ENCODE results near the gene LSAMP. TPM values are rescaled to one million over a fixed set of nuclear protein-coding genes. Genes with fewer than 3 reads are reported as not detected.

The LSAMP gene
- total RNA-seq, 2 donors from 2014 or later, result 1.7 to 2.1 TPM

DNA sequence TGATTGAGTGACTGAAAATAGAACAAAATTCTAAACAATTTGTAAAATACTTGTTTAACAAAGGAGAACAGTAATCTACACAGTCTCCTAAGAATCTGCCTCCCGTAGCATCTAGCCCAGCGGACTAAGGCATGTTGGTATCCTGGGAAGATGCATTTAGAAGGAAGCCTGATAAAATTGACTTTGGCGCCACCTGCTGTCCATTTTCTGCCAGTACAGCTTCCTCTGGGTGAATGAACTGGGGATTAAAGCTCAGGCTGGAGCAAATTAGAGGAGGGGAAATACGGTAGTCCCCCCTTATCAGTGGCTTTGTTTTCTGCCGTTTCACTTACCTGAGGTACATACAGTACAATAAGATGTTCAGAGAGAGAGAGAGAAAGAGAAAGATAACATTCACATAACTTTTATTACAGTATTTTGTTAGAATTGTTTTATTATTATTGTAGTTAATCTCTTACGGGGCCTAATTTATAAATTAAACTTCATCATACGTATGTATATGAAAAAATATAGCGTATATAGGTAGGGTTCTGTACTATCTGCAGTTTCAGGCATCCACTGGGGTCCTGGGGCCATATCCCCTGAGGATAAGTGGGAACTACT, 630.4 kb downstream of the LSAMP start:
- peak; percentile 86 for DNase-seq (ENCODE audit: low spot score)
- Histone ChIP-seq H3K27ac (no peak overlapping the region), H3K36me3 (no peaks in the 10 kb centered on the region), H3K4me1 (no peaks in the 10 kb centered on the region), H3K27me3 (no peaks in the 10 kb centered on the region), H3K4me3 (no peak overlapping the region), H3K9me3 (no peaks in the 10 kb centered on the region)
- TF ChIP-seq, protein P1, sequence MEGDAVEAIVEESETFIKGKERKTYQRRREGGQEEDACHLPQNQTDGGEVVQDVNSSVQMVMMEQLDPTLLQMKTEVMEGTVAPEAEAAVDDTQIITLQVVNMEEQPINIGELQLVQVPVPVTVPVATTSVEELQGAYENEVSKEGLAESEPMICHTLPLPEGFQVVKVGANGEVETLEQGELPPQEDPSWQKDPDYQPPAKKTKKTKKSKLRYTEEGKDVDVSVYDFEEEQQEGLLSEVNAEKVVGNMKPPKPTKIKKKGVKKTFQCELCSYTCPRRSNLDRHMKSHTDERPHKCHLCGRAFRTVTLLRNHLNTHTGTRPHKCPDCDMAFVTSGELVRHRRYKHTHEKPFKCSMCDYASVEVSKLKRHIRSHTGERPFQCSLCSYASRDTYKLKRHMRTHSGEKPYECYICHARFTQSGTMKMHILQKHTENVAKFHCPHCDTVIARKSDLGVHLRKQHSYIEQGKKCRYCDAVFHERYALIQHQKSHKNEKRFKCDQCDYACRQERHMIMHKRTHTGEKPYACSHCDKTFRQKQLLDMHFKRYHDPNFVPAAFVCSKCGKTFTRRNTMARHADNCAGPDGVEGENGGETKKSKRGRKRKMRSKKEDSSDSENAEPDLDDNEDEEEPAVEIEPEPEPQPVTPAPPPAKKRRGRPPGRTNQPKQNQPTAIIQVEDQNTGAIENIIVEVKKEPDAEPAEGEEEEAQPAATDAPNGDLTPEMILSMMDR (IDR thresholded peaks at IDR 0.05), result peak; percentile 86 to 94

- TF ChIP-seq, protein P1 (IDR thresholded peaks at IDR 0.05), result no peak
- Histone ChIP-seq H3K4me1 (no peaks in the 10 kb centered on the region), H3K4me3 (no peak overlapping the region), H3K9me3 (no peaks in the 10 kb centered on the region), H3K27ac (no peak overlapping the region), H3K27me3 (no peaks in the 10 kb centered on the region), H3K36me3 (no peaks in the 10 kb centered on the region)
- no peak for DNase-seq (ENCODE audit: low spot score)
Measured at GRCh38 chr3:115814006-115814405, 631.3 kb downstream of the LSAMP start.

DNA sequence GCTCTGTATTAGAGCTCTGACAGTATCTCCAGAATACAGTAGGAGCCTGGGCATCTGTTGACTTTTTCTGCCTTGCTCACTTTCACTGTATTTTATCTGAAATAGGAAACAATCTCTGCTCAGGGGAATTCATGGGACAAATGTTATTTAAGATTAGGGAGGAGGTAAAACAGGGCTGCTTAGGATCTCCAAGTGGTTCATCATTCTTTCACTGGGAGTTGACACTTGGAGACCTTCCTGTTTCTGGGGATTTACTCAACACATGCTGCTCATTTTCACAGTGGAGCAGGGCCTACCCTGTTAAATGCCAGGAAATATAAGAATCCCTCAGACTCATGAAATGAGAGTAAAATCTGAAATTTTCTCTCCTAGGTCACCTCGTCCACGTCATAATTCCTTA, 636.5 kb downstream of the LSAMP start:
- no peak for DNase-seq (ENCODE audit: low spot score)
- Histone ChIP-seq H3K4me3 (no peak overlapping the region), H3K27ac (no peak overlapping the region), H3K36me3 (no peaks in the 10 kb centered on the region), H3K9me3 (no peaks in the 10 kb centered on the region), H3K4me1 (no peaks in the 10 kb centered on the region), H3K27me3 (no peaks in the 10 kb centered on the region)
- TF ChIP-seq, protein P1 (IDR thresholded peaks at IDR 0.05), result no peak

- Histone ChIP-seq H3K4me1 (no peaks in the 10 kb centered on the region), H3K4me3 (no peak overlapping the region), H3K27me3 (no peaks in the 10 kb centered on the region), H3K9me3 (no peaks in the 10 kb centered on the region), H3K36me3 (no peaks in the 10 kb centered on the region), H3K27ac (no peak overlapping the region)
- TF ChIP-seq, protein P1 (IDR thresholded peaks at IDR 0.05), result no peak
- DNase-seq (ENCODE audit: low spot score), result no peak
Measured at GRCh38 chr3:115808244-115808643, 637.0 kb downstream of the LSAMP start.

DNA sequence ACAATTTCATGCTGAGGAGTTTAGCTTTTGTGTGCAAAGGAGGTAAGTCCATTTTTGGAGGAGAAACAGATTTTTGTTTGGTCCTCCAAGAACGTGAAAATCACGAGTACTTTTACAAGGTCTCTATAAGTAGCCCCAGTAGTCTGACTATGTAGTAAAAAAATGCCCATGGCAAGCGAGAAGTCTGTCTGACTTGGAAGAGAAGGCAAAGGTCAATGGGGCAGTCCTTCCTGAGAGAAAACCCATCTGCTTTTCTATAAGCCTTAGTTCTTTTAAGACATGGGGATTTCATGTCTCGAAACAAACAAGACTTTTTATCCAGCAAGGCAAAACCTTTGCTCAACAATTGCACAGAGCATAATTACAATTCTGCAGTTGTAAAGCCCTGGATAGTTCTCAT, 638.8 kb downstream of the LSAMP start:
- DNase-seq (ENCODE audit: low spot score), result no peak
- Histone ChIP-seq H3K4me3 (no peak overlapping the region), H3K27me3 (no peaks in the 10 kb centered on the region), H3K36me3 (no peaks in the 10 kb centered on the region), H3K4me1 (no peaks in the 10 kb centered on the region), H3K27ac (no peak overlapping the region), H3K9me3 (no peaks in the 10 kb centered on the region)
- TF ChIP-seq, protein P1 (IDR thresholded peaks at IDR 0.05), result no peak

- Histone ChIP-seq H3K4me1 (no peaks in the 10 kb centered on the region), H3K27me3 (no peaks in the 10 kb centered on the region), H3K27ac (no peak overlapping the region), H3K36me3 (no peaks in the 10 kb centered on the region), H3K9me3 (no peaks in the 10 kb centered on the region), H3K4me3 (no peak overlapping the region)
- TF ChIP-seq, protein P1 (IDR thresholded peaks at IDR 0.05), result no peak
- DNase-seq (ENCODE audit: low spot score), result no peak
Measured at GRCh38 chr3:115805520-115805919, 639.8 kb downstream of the LSAMP start.

Measured in right atrium auricular region (tissue), 2 donors.